Measurements from ENCODE around the gene ACVR2B.

Gene ACVR2B

GRCh38 chr3:38511546-38511945, 57.9 kb downstream of the ACVR2B start:
- TF ChIP-seq NFIC (IDR thresholded peaks at IDR 0.05): no peak
- TF ChIP-seq EP300 (IDR thresholded peaks at IDR 0.05; ENCODE audit: borderline replicate concordance): no peak
- no peak for TF ChIP-seq YY1 (IDR thresholded peaks at IDR 0.05; ENCODE audit: low read depth)
- TF ChIP-seq TCF12 (IDR thresholded peaks at IDR 0.05; ENCODE audit: low read depth): no peak
- TF ChIP-seq RAD21 (IDR thresholded peaks at IDR 0.05; ENCODE audit: low read depth): no peak

- TF ChIP-seq FOXM1 (IDR thresholded peaks at IDR 0.05; ENCODE audit: borderline replicate concordance, low read depth) (no peak), CEBPB (IDR thresholded peaks at IDR 0.05) (no peak), RAD21 (IDR thresholded peaks at IDR 0.05; ENCODE audit: low read depth) (no peak), CREB1 (IDR thresholded peaks at IDR 0.05; ENCODE audit: low read depth) (no peak), EGR1 (IDR thresholded peaks at IDR 0.05) (no peak), YY1 (IDR thresholded peaks at IDR 0.05; ENCODE audit: low read depth) (no peak), MAX (IDR thresholded peaks at IDR 0.05) (no peak), TEAD4 (IDR thresholded peaks at IDR 0.05) (no peak)
- TF ChIP-seq, protein P1, sequence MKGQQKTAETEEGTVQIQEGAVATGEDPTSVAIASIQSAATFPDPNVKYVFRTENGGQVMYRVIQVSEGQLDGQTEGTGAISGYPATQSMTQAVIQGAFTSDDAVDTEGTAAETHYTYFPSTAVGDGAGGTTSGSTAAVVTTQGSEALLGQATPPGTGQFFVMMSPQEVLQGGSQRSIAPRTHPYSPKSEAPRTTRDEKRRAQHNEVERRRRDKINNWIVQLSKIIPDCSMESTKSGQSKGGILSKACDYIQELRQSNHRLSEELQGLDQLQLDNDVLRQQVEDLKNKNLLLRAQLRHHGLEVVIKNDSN (IDR thresholded peaks at IDR 0.05): no peak
Observed at GRCh38 chr3:38515367-38515766, 61.7 kb downstream of the ACVR2B start.

GRCh38 chr3:38516669-38517068, 63.0 kb downstream of the ACVR2B start:
- TF ChIP-seq MAX (IDR thresholded peaks at IDR 0.05) (no peak), ZBTB7A (IDR thresholded peaks at IDR 0.05; ENCODE audit: low read depth) (no peak), CREB1 (IDR thresholded peaks at IDR 0.05; ENCODE audit: low read depth) (no peak), FOXM1 (IDR thresholded peaks at IDR 0.05; ENCODE audit: borderline replicate concordance, low read depth) (no peak), EGR1 (IDR thresholded peaks at IDR 0.05) (no peak), TEAD4 (IDR thresholded peaks at IDR 0.05) (no peak), NFIC (IDR thresholded peaks at IDR 0.05) (no peak)

- no peak for TF ChIP-seq FOXM1 (IDR thresholded peaks at IDR 0.05; ENCODE audit: borderline replicate concordance, low read depth)
- TF ChIP-seq EP300 (IDR thresholded peaks at IDR 0.05; ENCODE audit: borderline replicate concordance): no peak
- no peak for TF ChIP-seq TAF1 (IDR thresholded peaks at IDR 0.05; ENCODE audit: low read depth)
- TF ChIP-seq, protein P1 (IDR thresholded peaks at IDR 0.05): no peak
- TF ChIP-seq NFIC (IDR thresholded peaks at IDR 0.05): no peak
- no peak for TF ChIP-seq EGR1 (IDR thresholded peaks at IDR 0.05)
- TF ChIP-seq RAD21 (IDR thresholded peaks at IDR 0.05; ENCODE audit: low read depth): no peak
- TF ChIP-seq TEAD4 (IDR thresholded peaks at IDR 0.05): no peak
- TF ChIP-seq, protein P2, sequence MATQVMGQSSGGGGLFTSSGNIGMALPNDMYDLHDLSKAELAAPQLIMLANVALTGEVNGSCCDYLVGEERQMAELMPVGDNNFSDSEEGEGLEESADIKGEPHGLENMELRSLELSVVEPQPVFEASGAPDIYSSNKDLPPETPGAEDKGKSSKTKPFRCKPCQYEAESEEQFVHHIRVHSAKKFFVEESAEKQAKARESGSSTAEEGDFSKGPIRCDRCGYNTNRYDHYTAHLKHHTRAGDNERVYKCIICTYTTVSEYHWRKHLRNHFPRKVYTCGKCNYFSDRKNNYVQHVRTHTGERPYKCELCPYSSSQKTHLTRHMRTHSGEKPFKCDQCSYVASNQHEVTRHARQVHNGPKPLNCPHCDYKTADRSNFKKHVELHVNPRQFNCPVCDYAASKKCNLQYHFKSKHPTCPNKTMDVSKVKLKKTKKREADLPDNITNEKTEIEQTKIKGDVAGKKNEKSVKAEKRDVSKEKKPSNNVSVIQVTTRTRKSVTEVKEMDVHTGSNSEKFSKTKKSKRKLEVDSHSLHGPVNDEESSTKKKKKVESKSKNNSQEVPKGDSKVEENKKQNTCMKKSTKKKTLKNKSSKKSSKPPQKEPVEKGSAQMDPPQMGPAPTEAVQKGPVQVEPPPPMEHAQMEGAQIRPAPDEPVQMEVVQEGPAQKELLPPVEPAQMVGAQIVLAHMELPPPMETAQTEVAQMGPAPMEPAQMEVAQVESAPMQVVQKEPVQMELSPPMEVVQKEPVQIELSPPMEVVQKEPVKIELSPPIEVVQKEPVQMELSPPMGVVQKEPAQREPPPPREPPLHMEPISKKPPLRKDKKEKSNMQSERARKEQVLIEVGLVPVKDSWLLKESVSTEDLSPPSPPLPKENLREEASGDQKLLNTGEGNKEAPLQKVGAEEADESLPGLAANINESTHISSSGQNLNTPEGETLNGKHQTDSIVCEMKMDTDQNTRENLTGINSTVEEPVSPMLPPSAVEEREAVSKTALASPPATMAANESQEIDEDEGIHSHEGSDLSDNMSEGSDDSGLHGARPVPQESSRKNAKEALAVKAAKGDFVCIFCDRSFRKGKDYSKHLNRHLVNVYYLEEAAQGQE (IDR thresholded peaks at IDR 0.05; ENCODE audit: low read depth): no peak
- TF ChIP-seq CEBPB (IDR thresholded peaks at IDR 0.05): no peak
- no peak for TF ChIP-seq TCF12 (IDR thresholded peaks at IDR 0.05; ENCODE audit: low read depth)
- TF ChIP-seq ZBTB7A (IDR thresholded peaks at IDR 0.05; ENCODE audit: low read depth): no peak
- no peak for TF ChIP-seq CREB1 (IDR thresholded peaks at IDR 0.05; ENCODE audit: low read depth)
Observed at GRCh38 chr3:38519000-38519399, 65.3 kb downstream of the ACVR2B start.

- TF ChIP-seq NFIC (IDR thresholded peaks at IDR 0.05): no peak
- TF ChIP-seq, protein P1 (IDR thresholded peaks at IDR 0.05): no peak
- TF ChIP-seq YY1 (IDR thresholded peaks at IDR 0.05; ENCODE audit: low read depth): no peak
- no peak for TF ChIP-seq TEAD4 (IDR thresholded peaks at IDR 0.05)
- no peak for TF ChIP-seq MAX (IDR thresholded peaks at IDR 0.05)
- TF ChIP-seq FOXM1 (IDR thresholded peaks at IDR 0.05; ENCODE audit: borderline replicate concordance, low read depth): no peak
- no peak for TF ChIP-seq CEBPB (IDR thresholded peaks at IDR 0.05)
- TF ChIP-seq TAF1 (IDR thresholded peaks at IDR 0.05; ENCODE audit: low read depth): no peak
- TF ChIP-seq EP300 (IDR thresholded peaks at IDR 0.05; ENCODE audit: borderline replicate concordance): no peak
- TF ChIP-seq TCF12 (IDR thresholded peaks at IDR 0.05; ENCODE audit: low read depth): no peak
- TF ChIP-seq EGR1 (IDR thresholded peaks at IDR 0.05): no peak
- no peak for TF ChIP-seq RAD21 (IDR thresholded peaks at IDR 0.05; ENCODE audit: low read depth)
- no peak for TF ChIP-seq CREB1 (IDR thresholded peaks at IDR 0.05; ENCODE audit: low read depth)
- TF ChIP-seq, protein P2 (IDR thresholded peaks at IDR 0.05; ENCODE audit: low read depth): no peak
- TF ChIP-seq ZBTB7A (IDR thresholded peaks at IDR 0.05; ENCODE audit: low read depth): no peak
Observed at GRCh38 chr3:38519651-38520050, 66.0 kb downstream of the ACVR2B start.
